K562 (cell line): ENCODE data around the gene OMG. TPM values are rescaled to one million over a fixed set of nuclear protein-coding genes. Genes with fewer than 3 reads are reported as not detected.

ENCODE experiments used
- BRD9 ChIP-seq: fragments of 450-650 bp; IDR thresholded peaks from 2 replicates; pipeline ENCODE4 v1.6.1; 2018; ENCODE audit warnings: low read depth; ENCODE audit not compliant: partially characterized antibody
- CBFA2T3 ChIP-seq: fragments of 450-650 bp; IDR thresholded peaks from 2 replicates; pipeline ENCODE4 v1.6.1; 2017
- CREB3 ChIP-seq: fragments of 450-650 bp; conservative IDR thresholded peaks from 2 replicates; pipeline ENCODE4 v1.6.1; 2016; ENCODE audit warnings: missing genetic modification characterization, low read depth, mild to moderate bottlenecking, missing compliant biosample characterization, moderate library complexity
- ELK3 ChIP-seq: fragments of 450-650 bp; formaldehyde crosslinking; IDR thresholded peaks from 2 replicates; pipeline ENCODE4 v1.4.0; 2020; ENCODE audit warnings: mild to moderate bottlenecking
- EP300 ChIP-seq: IDR thresholded peaks from 2 replicates; pipeline ENCODE4 v1.6.1; 2012; ENCODE audit warnings: low read length, improper control_type of control experiment
- HLTF ChIP-seq: fragments of 450-650 bp; IDR thresholded peaks from 2 replicates; pipeline ENCODE4 v1.6.1; 2016
- KAT8 ChIP-seq: fragments of 450-650 bp; IDR thresholded peaks from 2 replicates; pipeline ENCODE4 v1.6.1; 2016; ENCODE audit warnings: low read depth, mild to moderate bottlenecking
- KDM1A ChIP-seq, 2 experiments: fragments of 450-650 bp; IDR thresholded peaks; 2 replicates each; pipeline ENCODE4 v1.6.1; 2016; ENCODE audit warnings: mild to moderate bottlenecking in 2 of 2
- MYNN ChIP-seq, 2 experiments: sonication (generic); formaldehyde crosslinking in 1 of 2; IDR thresholded peaks; 2 replicates each; pipeline versions ENCODE4 v1.5.0 to v1.6.1; 2016 to 2020; ENCODE audit warnings: antibody characterized with exemption in 1 of 2, missing genetic modification reagents in 1 of 2
- NFIC ChIP-seq: fragments of 450-650 bp; IDR thresholded peaks from 2 replicates; pipeline ENCODE4 v1.6.1; 2017; ENCODE audit warnings: mild to moderate bottlenecking, inconsistent platforms
- NR4A1 ChIP-seq, 2 experiments: fragments of 250-450 bp in 1 of 2; fragments of 450-650 bp in 1 of 2; sonication (Bioruptor Pico) in 1 of 2; IDR thresholded peaks; 2 replicates each; pipeline versions ENCODE4 v1.4.0 to v1.6.1; 2016 to 2020; ENCODE audit warnings: mild to moderate bottlenecking in 2 of 2, missing compliant biosample characterization in 1 of 2, missing genetic modification characterization in 1 of 2, moderate library complexity in 1 of 2
- PYGO2 ChIP-seq: fragments of 450-650 bp; IDR thresholded peaks from 2 replicates; pipeline ENCODE4 v1.6.1; 2016; ENCODE audit warnings: mild to moderate bottlenecking, missing genetic modification characterization, moderate library complexity, missing compliant biosample characterization
- SMAD3 ChIP-seq: fragments of 450-650 bp; formaldehyde crosslinking; conservative IDR thresholded peaks from 2 replicates; pipeline ENCODE4 v1.4.0; 2020; ENCODE audit warnings: mild to moderate bottlenecking
- SMAD4 ChIP-seq: fragments of 250-450 bp; sonication (Bioruptor Pico); conservative IDR thresholded peaks from 2 replicates; pipeline ENCODE4 v1.8.0; 2021; ENCODE audit warnings: inconsistent platforms, mild to moderate bottlenecking, moderate library complexity
- TARDBP ChIP-seq: fragments of 450-650 bp; IDR thresholded peaks from 2 replicates; pipeline ENCODE4 v1.6.1; 2016
- TEAD1 ChIP-seq, 2 experiments: fragments of 450-650 bp in 1 of 2; sonication (generic) in 1 of 2; formaldehyde crosslinking; IDR thresholded peaks; 2 replicates each; pipeline versions ENCODE4 v1.4.0 to v1.8.0; 2020 to 2022; ENCODE audit warnings: mild to moderate bottlenecking in 2 of 2, missing genetic modification reagents in 1 of 2
- ZC3H4 ChIP-seq: sonication (generic); formaldehyde crosslinking; IDR thresholded peaks from 2 replicates; pipeline ENCODE4 v1.9.0; 2021; ENCODE audit warnings: missing genetic modification reagents, borderline replicate concordance
- ZFP36 ChIP-seq: fragments of 150-350 bp; IDR thresholded peaks from 2 replicates; pipeline ENCODE4 v1.6.1; 2018; ENCODE audit warnings: low read length, low read depth; ENCODE audit not compliant: partially characterized antibody
- ZNF668 ChIP-seq: fragments of 250-450 bp; sonication (Bioruptor Pico); IDR thresholded peaks from 2 replicates; pipeline ENCODE4 v1.8.0; 2022; ENCODE audit warnings: mild to moderate bottlenecking, inconsistent platforms
- polyA plus RNA-seq, 8 experiments: library from polyadenylated mRNA; depleted of rRNA in 4 of 8; stranded (reverse) in 5 of 8; unstranded in 3 of 8; fragments of >200 nt; fragmentation: Nextera tagmentation in 2 of 8; fragmentation: Illumina TruSeq in 1 of 8; extraction: Ambion mirVana in 2 of 8; extraction: Trizol in 1 of 8; gene quantifications; 2 replicates each; pipeline versions ENCODE4 v1.2.1 to v1.2.3, GENCODE V29; 2011 to 2014; ENCODE audit warnings: inconsistent platforms in 1 of 8, missing spikeins in 1 of 8
- total RNA-seq, 7 experiments: library from RNA; depleted of rRNA in 6 of 7; stranded (reverse); fragments of >200 nt in 6 of 7; fragmentation: Illumina TruSeq in 2 of 7; extraction: Trizol in 2 of 7; gene quantifications; 2 replicates each; pipeline versions ENCODE4 v1.2.1 to v1.2.3, GENCODE V29; 2011 to 2021; ENCODE audit warnings: low replicate concordance in 1 of 7
- TF ChIP-seq, protein P1 (sequence below): fragments of 250-450 bp; sonication (Bioruptor Pico); IDR thresholded peaks from 2 replicates; pipeline ENCODE4 v1.4.0; 2020
- TF ChIP-seq, protein P2 (sequence below): fragments of 450-650 bp; IDR thresholded peaks from one replicate; pipeline ENCODE4 v1.6.1; 2018; ENCODE audit warnings: mild to moderate bottlenecking, moderate library complexity; ENCODE audit not compliant: partially characterized antibody
- TF ChIP-seq, protein P3 (sequence below): fragments of 450-650 bp; IDR thresholded peaks from 2 replicates; pipeline ENCODE4 v1.6.1; 2018; ENCODE audit warnings: mild to moderate bottlenecking, low read depth; ENCODE audit not compliant: partially characterized antibody

The OMG gene
- total and polyA plus RNA-seq, 9 of the 15 experiments (the other 6 are each of a cell fraction or from before 2014, with no cell fraction given): 0.41 TPM; not detected in 8

DNA sequence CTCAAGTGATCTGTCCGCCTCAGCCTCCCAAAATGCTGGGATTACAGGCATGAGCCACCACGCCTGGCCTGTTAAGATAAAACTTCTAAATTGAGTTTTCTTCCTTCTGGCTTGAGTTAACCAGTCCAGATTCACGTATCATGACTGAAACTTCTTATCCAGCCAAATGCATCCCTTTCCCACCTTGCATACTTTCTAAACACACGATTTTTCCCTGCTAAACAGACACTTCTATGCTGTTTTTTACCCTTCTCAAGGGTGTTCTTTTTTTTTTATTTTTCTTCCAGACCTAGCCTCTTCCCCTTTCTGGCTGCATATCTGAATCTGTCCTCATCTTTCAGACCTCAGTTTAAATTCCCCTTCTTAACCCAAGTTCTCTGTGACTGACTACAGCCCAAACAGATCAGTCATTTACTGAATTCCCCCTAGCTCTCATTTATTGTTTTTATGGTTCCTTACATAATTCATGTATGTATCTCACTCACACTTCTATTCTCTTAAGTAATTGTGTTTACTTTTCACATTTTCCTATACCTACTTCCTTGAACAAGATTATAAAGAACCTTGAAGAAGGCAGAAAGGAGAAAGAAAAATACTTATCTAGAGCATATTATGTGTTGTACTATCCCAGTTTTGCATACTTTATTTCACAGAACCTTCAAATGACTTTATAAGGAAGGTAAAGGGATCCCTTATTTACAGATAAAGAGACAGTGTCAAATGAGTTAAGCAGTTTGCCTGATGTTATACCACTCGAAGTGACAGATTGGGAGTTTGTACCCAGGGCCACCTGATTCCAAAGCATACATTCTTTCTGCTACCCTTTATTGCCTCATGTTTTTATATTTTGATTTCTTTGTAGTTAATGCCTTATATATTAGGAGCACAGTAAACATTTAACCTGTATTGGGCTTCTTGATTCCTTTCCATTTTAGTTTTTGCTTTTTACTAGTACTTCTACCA lies 11.6 kb upstream of the OMG start (continued):
- TF ChIP-seq, protein P1, sequence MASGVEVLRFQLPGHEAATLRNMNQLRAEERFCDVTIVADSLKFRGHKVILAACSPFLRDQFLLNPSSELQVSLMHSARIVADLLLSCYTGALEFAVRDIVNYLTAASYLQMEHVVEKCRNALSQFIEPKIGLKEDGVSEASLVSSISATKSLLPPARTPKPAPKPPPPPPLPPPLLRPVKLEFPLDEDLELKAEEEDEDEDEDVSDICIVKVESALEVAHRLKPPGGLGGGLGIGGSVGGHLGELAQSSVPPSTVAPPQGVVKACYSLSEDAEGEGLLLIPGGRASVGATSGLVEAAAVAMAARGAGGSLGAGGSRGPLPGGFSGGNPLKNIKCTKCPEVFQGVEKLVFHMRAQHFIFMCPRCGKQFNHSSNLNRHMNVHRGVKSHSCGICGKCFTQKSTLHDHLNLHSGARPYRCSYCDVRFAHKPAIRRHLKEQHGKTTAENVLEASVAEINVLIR: no peak
- TF ChIP-seq ZFP36 (no peak), SMAD3 (CRISPR knock-in tag) (no peak), SMAD4 (0 out of 2 replicates have a peak, but pooled peaks have one; percentile 38), PYGO2 (tag) (no peak), ELK3 (CRISPR knock-in tag) (no peak), ZNF668 (CRISPR knock-in tag) (no peak), MYNN (IDR thresholded peaks at IDR 0.05) (no peak), MYNN (CRISPR knock-in tag; IDR thresholded peaks at IDR 0.05) (no peak), BRD9 (peak; percentile 50), NFIC (peak; percentile 49), KDM1A (IDR thresholded peaks at IDR 0.05) (peak; percentile 75 to 85; a peak in 3 of 4 replicates), TEAD1 (CRISPR knock-in tag; IDR thresholded peaks at IDR 0.05) (no peak), HLTF (no peak), TARDBP (no peak), CREB3 (tag) (no peak), KAT8 (no peak), NR4A1 (CRISPR knock-in tag; IDR thresholded peaks at IDR 0.05) (no peak), NR4A1 (tag; IDR thresholded peaks at IDR 0.05) (no peak), EP300 (no peak), CBFA2T3 (peak; percentile 92), ZC3H4 (no peak)
- TF ChIP-seq, protein P2, sequence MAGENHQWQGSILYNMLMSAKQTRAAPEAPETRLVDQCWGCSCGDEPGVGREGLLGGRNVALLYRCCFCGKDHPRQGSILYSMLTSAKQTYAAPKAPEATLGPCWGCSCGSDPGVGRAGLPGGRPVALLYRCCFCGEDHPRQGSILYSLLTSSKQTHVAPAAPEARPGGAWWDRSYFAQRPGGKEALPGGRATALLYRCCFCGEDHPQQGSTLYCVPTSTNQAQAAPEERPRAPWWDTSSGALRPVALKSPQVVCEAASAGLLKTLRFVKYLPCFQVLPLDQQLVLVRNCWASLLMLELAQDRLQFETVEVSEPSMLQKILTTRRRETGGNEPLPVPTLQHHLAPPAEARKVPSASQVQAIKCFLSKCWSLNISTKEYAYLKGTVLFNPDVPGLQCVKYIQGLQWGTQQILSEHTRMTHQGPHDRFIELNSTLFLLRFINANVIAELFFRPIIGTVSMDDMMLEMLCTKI: no peak
- TF ChIP-seq, protein P3, sequence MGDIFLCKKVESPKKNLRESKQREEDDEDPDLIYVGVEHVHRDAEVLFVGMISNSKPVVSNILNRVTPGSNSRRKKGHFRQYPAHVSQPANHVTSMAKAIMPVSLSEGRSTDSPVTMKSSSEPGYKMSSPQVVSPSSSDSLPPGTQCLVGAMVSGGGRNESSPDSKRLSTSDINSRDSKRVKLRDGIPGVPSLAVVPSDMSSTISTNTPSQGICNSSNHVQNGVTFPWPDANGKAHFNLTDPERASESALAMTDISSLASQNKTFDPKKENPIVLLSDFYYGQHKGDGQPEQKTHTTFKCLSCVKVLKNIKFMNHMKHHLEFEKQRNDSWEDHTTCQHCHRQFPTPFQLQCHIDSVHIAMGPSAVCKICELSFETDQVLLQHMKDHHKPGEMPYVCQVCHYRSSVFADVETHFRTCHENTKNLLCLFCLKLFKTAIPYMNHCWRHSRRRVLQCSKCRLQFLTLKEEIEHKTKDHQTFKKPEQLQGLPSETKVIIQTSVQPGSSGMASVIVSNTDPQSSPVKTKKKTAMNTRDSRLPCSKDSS: no peak
